Heart left ventricle (tissue), 16 donors: ENCODE results near the gene CRIM1. TPM values are rescaled to one million over a fixed set of nuclear protein-coding genes. Genes with fewer than 3 reads are reported as not detected.
A peak's percentile ranks its signal among the peaks of the same experiment; 100 is the strongest.

Experiments
- ATAC-seq, 4 donors: fragments of 200-7000 bp; cut with Tn5 transposase; one replicate each; pipeline ENCODE4 v1.9.1; 2020 to 2022; ENCODE audit warnings: moderate library complexity in 4 of 4, mild to moderate bottlenecking in 3 of 4, moderate number of reproducible peaks in 1 of 4
- DNase-seq, 5 donors: peaks; one replicate each; pipeline ENCODE4 v3.0.0-alpha.2; 2020
- H3K27ac ChIP-seq, 12 donors: fragments of 200-600 bp; sonication (generic) in 4 of 12; one replicate each; pipeline versions ENCODE4 v1.5.0 to v1.8.0; 2016 to 2022; ENCODE audit warnings: mild to moderate bottlenecking in 2 of 12
- H3K27me3 ChIP-seq, 9 donors: fragments of 200-600 bp; sonication (generic) in 2 of 9; one replicate each; pipeline versions ENCODE4 v1.5.1 to v1.8.0; 2016 to 2022; ENCODE audit warnings: mild to moderate bottlenecking in 3 of 9
- H3K36me3 ChIP-seq, 9 donors: fragments of 200-600 bp; sonication (generic) in 2 of 9; one replicate each; pipeline versions ENCODE4 v1.5.0 to v1.8.0; 2018 to 2022; ENCODE audit warnings: mild to moderate bottlenecking in 2 of 9
- H3K4me1 ChIP-seq, 12 donors: fragments of 200-600 bp; sonication (generic) in 4 of 12; one replicate each; pipeline versions ENCODE4 v1.5.0 to v1.8.0; 2016 to 2022; ENCODE audit warnings: mild to moderate bottlenecking in 3 of 12
- H3K4me3 ChIP-seq, 12 donors: fragments of 200-600 bp; sonication (generic) in 4 of 12; one replicate each; pipeline versions ENCODE4 v1.5.0 to v1.8.0; 2017 to 2022; ENCODE audit warnings: mild to moderate bottlenecking in 9 of 12, moderate library complexity in 4 of 12
- H3K9me3 ChIP-seq, 12 donors: fragments of 200-600 bp; sonication (generic) in 4 of 12; one replicate each; pipeline versions ENCODE4 v1.5.0 to v1.8.0; 2016 to 2022; ENCODE audit warnings: mild to moderate bottlenecking in 1 of 12
- CTCF ChIP-seq, 12 donors: fragments of 200-600 bp; sonication (generic) in 4 of 12; IDR thresholded peaks; one replicate each; pipeline versions ENCODE4 v1.5.0 to v1.8.0; 2018 to 2022; ENCODE audit warnings: antibody characterized with exemption in 12 of 12, mild to moderate bottlenecking in 5 of 12
- POLR2A ChIP-seq, 2 donors: fragments of 450-650 bp; IDR thresholded peaks; one replicate each; pipeline ENCODE4 v1.6.1; 2017; ENCODE audit warnings: antibody characterized with exemption in 2 of 2, mild to moderate bottlenecking in 2 of 2, moderate library complexity in 2 of 2
- WGBS, 4 donors: extraction: QIAGEN DNeasy Blood & Tissue Kit in 2 of 4; methylation state at CpG; one replicate each; pipeline versions ENCODE4 v1.1.5 to v1.1.7; 2013 to 2018; 5-methylcytosine and 5-hydroxymethylcytosine counted together
- intact Hi-C, 10 donors: fragments of 100-400 bp; cut with DNase I; formaldehyde crosslinking; loops; one replicate each; pipeline versions ENCODE4 v1.11.1 to v1.14.2; 2022
- polyA plus RNA-seq, 2 donors: library from polyadenylated mRNA; stranded (reverse); fragments of 200-250 nt; gene quantifications; one replicate each; pipeline ENCODE4 v1.2.3, GENCODE V29; 2013
- total RNA-seq, 9 donors: library from RNA; depleted of rRNA in 2 of 9; stranded (reverse); fragments of >200 nt in 2 of 9; fragmentation: NEBNext Ultra II Directional in 3 of 9; extraction: Animal tissue kit (Norgen Biotek cat#: 25700) in 3 of 9; gene quantifications; one replicate each; pipeline versions ENCODE4 v1.1.0 to v1.2.4, GENCODE V29; 2016 to 2023
- donor health status: ischemic (EF 13 %, LVEDD 7.1; RV severe dilation, severe dysfunction).
- donor health status: healthy with polysubstance abuse.
- donor health status: DM: no; HTN: yes; CAD: no.
- donor health status: DM: no; HTN: no; CAD: no.
- donor health status: ischemic (EF 25% LVEDD 6.9; RV normal size, moderate dysfunction).
- donor health status: ischemic (EF 25% LVEDD 5.7; RV mildly dilated, moderate dysfunction).
- donor health status: healthy.
- donor health status: DM: yes; HTN: yes; CAD: no.
- donor health status: ischemic (EF 35%, LVEDD 5.7; RV mildly dilated, moderate dysfunction).
- donor health status: nonischemic (EF 11% LVEDD 7.7; RV severe dilation, severe dysfunction).
- donor health status: DM: yes; HTN: yes; CAD: no.
- donor health status: PGD.
- donor health status: ischemic (EF 29% LVEDD 5.4; RV normal size, mild dysfunction).
- donor health status: nonischemic (EF 23%, LVEDD 6.1; RV moderate dilation, normal function).

CRIM1 gene
- total and polyA plus RNA-seq, 11 donors, result 14.7 to 120 (median 81.8) TPM

DNA sequence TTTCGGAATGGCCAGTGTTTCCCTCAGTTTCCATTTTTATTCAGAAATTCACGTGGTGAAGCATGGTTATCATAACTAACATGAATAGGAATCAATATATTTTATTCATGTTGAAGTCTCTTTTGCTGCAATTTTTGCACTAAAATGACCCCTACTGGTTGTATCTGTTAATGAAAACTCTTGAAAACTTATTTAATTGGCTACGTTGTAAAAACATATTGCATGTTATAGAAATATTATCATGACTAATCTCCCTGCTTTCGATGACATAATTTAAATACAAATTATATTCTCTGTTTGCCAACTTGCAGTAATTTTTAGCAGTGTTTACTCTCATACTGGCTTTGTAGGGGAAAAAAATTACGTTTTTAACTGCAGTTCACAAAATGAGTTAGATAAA lies 3.5 kb downstream of the CRIM1 start:
- Histone ChIP-seq H3K27me3 (peaks cover 0 to 20% (median 0%) of the 10 kb centered on the region in 9 donors), H3K27ac (peak overlapping the region in 6 of 12 donors; percentile 93 to 97 (median 94)), H3K9me3 (no peaks in the 10 kb centered on the region), H3K4me1 (peaks cover 0 to 76% (median 50%) of the 10 kb centered on the region in 12 donors), H3K4me3 (peak overlapping the region in 9 of 12 donors; percentile 65 to 95 (median 91)), H3K36me3 (no peaks in the 10 kb centered on the region)
- TF ChIP-seq POLR2A (IDR thresholded peaks at IDR 0.05) (no peak), CTCF (IDR thresholded peaks at IDR 0.05) (peak in 9 of 12 donors; percentile 14 to 47 (median 37))
- intact Hi-C loops, result loop anchor here (5.0 to 10.0 kb wide), 6 partner anchors 48 to 426 kb away; no protein-coding TSS in a partner anchor
- WGBS, 4 donors, result 50 to 61% (median 55%) methylated on average over 5 of the region's 5 CpGs
- DNase-seq (no peak), ATAC-seq (no peak)

DNA sequence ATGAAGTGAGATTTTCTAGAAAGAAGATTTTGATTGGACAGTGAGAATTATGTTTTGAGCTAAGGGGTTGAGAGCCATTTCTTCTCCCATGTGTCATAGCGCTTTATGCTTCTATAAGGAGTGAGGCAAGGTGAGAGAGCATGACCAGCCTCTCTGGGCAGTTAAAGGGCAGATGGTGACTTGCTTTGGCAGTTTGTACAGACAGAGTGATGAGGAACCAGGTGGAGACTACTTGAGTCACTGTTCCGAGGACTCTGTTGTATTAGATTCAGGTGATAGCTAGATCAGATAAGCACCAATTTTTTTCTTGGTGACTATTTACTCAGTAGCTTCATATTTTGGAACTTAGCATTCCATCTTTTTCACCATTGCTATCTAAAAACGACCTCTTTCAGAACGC lies 4.5 kb downstream of the CRIM1 start:
- Histone ChIP-seq H3K9me3 (no peaks in the 10 kb centered on the region), H3K36me3 (no peaks in the 10 kb centered on the region), H3K4me3 (peak overlapping the region in 1 of 12 donors; percentile 89), H3K27ac (peak overlapping the region in 3 of 12 donors; percentile 6 to 27 (median 27)), H3K4me1 (peaks cover 0 to 72% (median 52%) of the 10 kb centered on the region in 12 donors), H3K27me3 (peaks cover 0 to 18% (median 0%) of the 10 kb centered on the region in 9 donors)
- 82 to 89% (median 86%) methylated on average over 4 of the region's 4 CpGs for WGBS, 4 donors
- ATAC-seq (no peak), DNase-seq (no peak)
- TF ChIP-seq POLR2A (IDR thresholded peaks at IDR 0.05) (no peak), CTCF (IDR thresholded peaks at IDR 0.05) (no peak)
- intact Hi-C loops, result loop anchor here in 2 of 10 donors (5.0 kb wide), 2 partner anchors 42 to 52 kb away; no protein-coding TSS in a partner anchor

GRCh38 chr2:36360834-36361233 lies 5.3 kb downstream of the CRIM1 start:
- Histone ChIP-seq H3K9me3 (no peaks in the 10 kb centered on the region), H3K27ac (peak overlapping the region in 2 of 12 donors; percentile 6 to 17), H3K4me3 (no peak overlapping the region), H3K4me1 (peaks cover 0 to 72% (median 54%) of the 10 kb centered on the region in 12 donors), H3K36me3 (no peaks in the 10 kb centered on the region), H3K27me3 (peaks cover 0 to 13% (median 0%) of the 10 kb centered on the region in 9 donors)
- ATAC-seq, result no peak
- intact Hi-C loops, result loop anchor here in 2 of 10 donors (5.0 kb wide), 2 partner anchors 41 to 51 kb away; no protein-coding TSS in a partner anchor
- 26 to 64% (median 51%) methylated on average over 1 of the region's 1 CpG for WGBS, 4 donors
- no peak for TF ChIP-seq POLR2A (IDR thresholded peaks at IDR 0.05)
- no peak for TF ChIP-seq CTCF (IDR thresholded peaks at IDR 0.05)
- DNase-seq, result no peak

GRCh38 chr2:36361396-36361795 lies 5.8 kb downstream of the CRIM1 start:
- intact Hi-C loops, result loop anchor here in 2 of 10 donors (5.0 kb wide), 2 partner anchors 41 to 51 kb away; no protein-coding TSS in a partner anchor
- Histone ChIP-seq H3K4me3 (no peak overlapping the region), H3K9me3 (no peaks in the 10 kb centered on the region), H3K36me3 (no peaks in the 10 kb centered on the region), H3K27me3 (peaks cover 0 to 10% (median 0%) of the 10 kb centered on the region in 9 donors), H3K27ac (peak overlapping the region in 1 of 12 donors; percentile 17), H3K4me1 (peaks cover 0 to 75% (median 59%) of the 10 kb centered on the region in 12 donors)
- TF ChIP-seq POLR2A (IDR thresholded peaks at IDR 0.05) (no peak), CTCF (IDR thresholded peaks at IDR 0.05) (no peak)
- ATAC-seq (no peak), DNase-seq (no peak)
- 81 to 90% (median 86%) methylated on average over 3 of the region's 3 CpGs for WGBS, 4 donors
